Measurements from ENCODE around the gene KCNG4.

The KCNG4 gene

GRCh38 chr16:84237994-84238750 is 1.6 kb downstream of the KCNG4 start:
- DNase-seq: no peak
- no peak overlapping the region for H3K4me3 ChIP-seq
- no peaks in the 10 kb centered on the region for H3K9me3 ChIP-seq
- peaks cover 0 to 43% of the 10 kb centered on the region in 2 donors for H3K27me3 ChIP-seq
- intact Hi-C loops (cut with DNase I; ENCODE audit: low total_unique reads): no loop called here
- TF ChIP-seq, protein P1, sequence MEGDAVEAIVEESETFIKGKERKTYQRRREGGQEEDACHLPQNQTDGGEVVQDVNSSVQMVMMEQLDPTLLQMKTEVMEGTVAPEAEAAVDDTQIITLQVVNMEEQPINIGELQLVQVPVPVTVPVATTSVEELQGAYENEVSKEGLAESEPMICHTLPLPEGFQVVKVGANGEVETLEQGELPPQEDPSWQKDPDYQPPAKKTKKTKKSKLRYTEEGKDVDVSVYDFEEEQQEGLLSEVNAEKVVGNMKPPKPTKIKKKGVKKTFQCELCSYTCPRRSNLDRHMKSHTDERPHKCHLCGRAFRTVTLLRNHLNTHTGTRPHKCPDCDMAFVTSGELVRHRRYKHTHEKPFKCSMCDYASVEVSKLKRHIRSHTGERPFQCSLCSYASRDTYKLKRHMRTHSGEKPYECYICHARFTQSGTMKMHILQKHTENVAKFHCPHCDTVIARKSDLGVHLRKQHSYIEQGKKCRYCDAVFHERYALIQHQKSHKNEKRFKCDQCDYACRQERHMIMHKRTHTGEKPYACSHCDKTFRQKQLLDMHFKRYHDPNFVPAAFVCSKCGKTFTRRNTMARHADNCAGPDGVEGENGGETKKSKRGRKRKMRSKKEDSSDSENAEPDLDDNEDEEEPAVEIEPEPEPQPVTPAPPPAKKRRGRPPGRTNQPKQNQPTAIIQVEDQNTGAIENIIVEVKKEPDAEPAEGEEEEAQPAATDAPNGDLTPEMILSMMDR (IDR thresholded peaks at IDR 0.05): no peak
- peaks cover 0 to 5% (median 2%) of the 10 kb centered on the region in 4 donors for H3K4me1 ChIP-seq
- H3K27ac ChIP-seq: no peak overlapping the region
- H3K36me3 ChIP-seq: no peaks in the 10 kb centered on the region

DNA sequence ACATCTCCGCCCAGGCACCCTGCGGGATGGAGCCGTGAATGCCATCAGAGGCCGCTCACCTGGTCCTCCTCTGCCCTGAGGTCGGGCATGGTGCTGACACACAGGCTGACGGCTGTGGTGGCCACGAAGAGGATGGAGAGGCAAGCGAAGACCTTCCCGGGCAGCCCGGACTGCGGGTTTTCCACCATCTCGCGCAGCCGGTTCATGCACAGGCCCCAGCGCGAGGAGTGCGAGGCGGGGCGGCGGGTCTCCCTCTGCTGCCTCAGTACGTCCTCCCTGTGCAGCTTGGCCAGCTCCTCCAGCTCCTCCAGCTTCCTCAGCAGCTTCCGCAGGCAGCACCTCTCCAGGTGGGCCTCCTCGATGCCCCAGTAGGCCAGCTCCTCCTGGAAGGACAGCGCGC is 3.1 kb downstream of the KCNG4 start:
- H3K27ac ChIP-seq: no peak overlapping the region
- peaks cover 0 to 31% of the 10 kb centered on the region in 2 donors for H3K27me3 ChIP-seq
- H3K4me1 ChIP-seq: peaks cover 0 to 5% (median 2%) of the 10 kb centered on the region in 4 donors
- intact Hi-C loops (cut with DNase I; ENCODE audit: low total_unique reads): no loop called here
- TF ChIP-seq, protein P1 (IDR thresholded peaks at IDR 0.05): no peak
- no peak overlapping the region for H3K4me3 ChIP-seq
- no peak for DNase-seq
- H3K9me3 ChIP-seq: no peaks in the 10 kb centered on the region
- H3K36me3 ChIP-seq: no peaks in the 10 kb centered on the region

GRCh38 chr16:84234321-84235241 is 5.2 kb downstream of the KCNG4 start:
- peaks cover 0 to 5% (median 0%) of the 10 kb centered on the region in 4 donors for H3K4me1 ChIP-seq
- TF ChIP-seq, protein P1 (IDR thresholded peaks at IDR 0.05): no peak
- H3K27ac ChIP-seq: no peak overlapping the region
- H3K4me3 ChIP-seq: no peak overlapping the region
- H3K9me3 ChIP-seq: no peaks in the 10 kb centered on the region
- H3K36me3 ChIP-seq: no peaks in the 10 kb centered on the region
- DNase-seq: no peak
- intact Hi-C loops (cut with DNase I; ENCODE audit: low total_unique reads): no loop called here
- H3K27me3 ChIP-seq: peaks cover 0 to 20% of the 10 kb centered on the region in 2 donors

GRCh38 chr16:84233748-84234147 is 6.1 kb downstream of the KCNG4 start:
- H3K4me1 ChIP-seq: peaks cover 0 to 3% (median under 1%) of the 10 kb centered on the region in 4 donors
- no peaks in the 10 kb centered on the region for H3K9me3 ChIP-seq
- H3K4me3 ChIP-seq: no peak overlapping the region
- H3K27me3 ChIP-seq: peaks cover 0 to 20% of the 10 kb centered on the region in 2 donors
- no peak overlapping the region for H3K27ac ChIP-seq
- no peaks in the 10 kb centered on the region for H3K36me3 ChIP-seq
- intact Hi-C loops (cut with DNase I; ENCODE audit: low total_unique reads): no loop called here
- no peak for DNase-seq
- TF ChIP-seq, protein P1 (IDR thresholded peaks at IDR 0.05): no peak

DNA sequence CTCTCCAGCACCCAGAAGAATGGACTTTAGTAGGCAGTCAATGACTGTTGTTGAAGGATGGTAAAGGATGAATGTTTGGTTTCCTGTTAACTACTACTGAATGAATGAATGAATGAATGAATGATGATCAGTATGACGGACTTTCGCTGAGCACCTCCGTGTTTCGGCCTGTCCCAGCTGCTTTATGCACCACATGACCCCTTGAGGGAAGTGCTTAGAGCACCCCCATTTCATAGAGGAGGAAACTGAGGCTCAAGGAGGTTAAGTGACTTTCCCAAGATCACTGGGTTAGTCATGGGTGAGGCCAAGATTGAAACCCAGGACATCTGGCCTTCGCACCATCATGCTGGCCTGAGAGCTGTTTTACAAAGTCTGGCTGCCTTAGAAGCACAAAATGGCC is 6.8 kb downstream of the KCNG4 start:
- no peak for DNase-seq
- peaks cover 4 to 10% (median 8%) of the 10 kb centered on the region in 4 donors for H3K4me1 ChIP-seq
- no peaks in the 10 kb centered on the region for H3K36me3 ChIP-seq
- no peak overlapping the region for H3K4me3 ChIP-seq
- TF ChIP-seq, protein P1 (IDR thresholded peaks at IDR 0.05): no peak
- intact Hi-C loops (cut with DNase I; ENCODE audit: low total_unique reads): no loop called here
- peaks cover 0 to 14% of the 10 kb centered on the region in 2 donors for H3K27me3 ChIP-seq
- H3K27ac ChIP-seq: no peak overlapping the region
- no peaks in the 10 kb centered on the region for H3K9me3 ChIP-seq

All from tibial artery (tissue), 4 donors.